ENCODE measurements around the gene TAB2. TPM values are rescaled to one million over a fixed set of nuclear protein-coding genes. Genes with fewer than 3 reads are reported as not detected.
A peak's percentile ranks its signal among the peaks of the same experiment; 100 is the strongest.

Gene TAB2
- total and polyA plus RNA-seq, 9 of the 15 experiments (the other 6 are each of a cell fraction or from before 2014, with no cell fraction given), result 9.1 to 38.3 (median 18.6) TPM

- H3K4me3 ChIP-seq, result no peak overlapping the region
- H2AFZ ChIP-seq (ENCODE audit: low read depth, low read length), result no peak overlapping the region
- in situ Hi-C loops (cut with MboI) (no loop called here), intact Hi-C loops (cut with micrococcal nuclease) (no loop called here)
- ATAC-seq (no peak), FAIRE-seq (peak; percentile 6), DNase-seq (ENCODE audit: extremely low read depth in 1 of 4, low spot score in 3 of 4) (no peak)
- TF ChIP-seq EP300 (IDR thresholded peaks at IDR 0.05; ENCODE audit: low read length) (no peak), E2F1 (CRISPR knock-in tag; IDR thresholded peaks at IDR 0.05) (no peak)
- BruUV-seq (replicated peaks), result no TSS peak
- no peaks in the 10 kb centered on the region for H3K79me2 ChIP-seq (ENCODE audit: control insufficient read depth, insufficient read depth, low read length)
- no peaks in the 10 kb centered on the region for H3K9me3 ChIP-seq (replicated peaks; ENCODE audit: control insufficient read depth, insufficient read depth, low read depth, low read length)
- peaks cover 0 to 28% of the 10 kb centered on the region in 2 experiments; a peak in 4 of 5 replicates for H3K4me1 ChIP-seq (replicated peaks in 1 of 2; ENCODE audit: control insufficient read depth in 2 of 2, insufficient read depth in 2 of 2, low read length in 2 of 2)
- H3K36me3 ChIP-seq (ENCODE audit: control insufficient read depth, insufficient read depth, low read length), result no peaks in the 10 kb centered on the region
- ChIA-PET POLR2A (interaction anchor here (0.7 to 1.3 kb wide), 3 partner anchors 8 to 20 kb away, joined by 3 to 6 read pairs (median 3); no protein-coding TSS in a partner anchor), CTCF (ENCODE audit: low intra/inter-chr PET ratio) (no interaction called here)
- no peak overlapping the region for H3K27ac ChIP-seq (ENCODE audit: extremely low read depth, low read depth, low read length)
- H3K9ac ChIP-seq (ENCODE audit: insufficient read depth in 1 of 2, low read depth in 2 of 2, low read length in 2 of 2), result no peak overlapping the region
- peaks cover 67 to 86% of the 10 kb centered on the region in 2 experiments for H3K27me3 ChIP-seq (ENCODE audit: control insufficient read depth in 2 of 2, insufficient read depth in 2 of 2, low read length in 2 of 2)
- H3K9me1 ChIP-seq (ENCODE audit: control insufficient read depth, insufficient read depth, low read length), result no peaks in the 10 kb centered on the region
- H4K20me1 ChIP-seq (replicated peaks; ENCODE audit: control insufficient read depth, insufficient read depth, low read length), result peaks cover 22% of the 10 kb centered on the region
- 4% methylated on average over 6 of the region's 6 CpGs for WGBS (ENCODE audit: insufficient coverage, low coverage, missing lambda C conversion rate)
- H3K4me2 ChIP-seq (ENCODE audit: insufficient read depth, low read length), result no peak overlapping the region
Measured at GRCh38 chr6:149453597-149454345, 136.3 kb downstream of the TAB2 start.

GRCh38 chr6:149454346-149454848 is 136.9 kb downstream of the TAB2 start:
- H3K4me2 ChIP-seq (ENCODE audit: insufficient read depth, low read length), result no peak overlapping the region
- H3K9ac ChIP-seq (ENCODE audit: insufficient read depth in 1 of 2, low read depth in 2 of 2, low read length in 2 of 2), result no peak overlapping the region; a peak in 1 of 4 replicates
- no peaks in the 10 kb centered on the region for H3K9me1 ChIP-seq (ENCODE audit: control insufficient read depth, insufficient read depth, low read length)
- no peaks in the 10 kb centered on the region for H3K79me2 ChIP-seq (ENCODE audit: control insufficient read depth, insufficient read depth, low read length)
- no peak overlapping the region for H3K4me3 ChIP-seq
- H3K9me3 ChIP-seq (replicated peaks; ENCODE audit: control insufficient read depth, insufficient read depth, low read depth, low read length), result no peaks in the 10 kb centered on the region
- no peaks in the 10 kb centered on the region for H3K36me3 ChIP-seq (ENCODE audit: control insufficient read depth, insufficient read depth, low read length)
- ChIA-PET POLR2A (interaction anchor here (1.3 kb wide), 1 partner anchor 9 kb away, joined by 6 read pairs; no protein-coding TSS in a partner anchor), CTCF (ENCODE audit: low intra/inter-chr PET ratio) (no interaction called here)
- intact Hi-C loops (cut with micrococcal nuclease) (no loop called here), in situ Hi-C loops (cut with MboI) (no loop called here)
- FAIRE-seq, result no peak
- DNase-seq (ENCODE audit: extremely low read depth in 1 of 4, low spot score in 3 of 4), result no peak
- 3% methylated on average over 15 of the region's 15 CpGs for WGBS (ENCODE audit: insufficient coverage, low coverage, missing lambda C conversion rate)
- peaks cover 68 to 85% of the 10 kb centered on the region in 2 experiments for H3K27me3 ChIP-seq (ENCODE audit: control insufficient read depth in 2 of 2, insufficient read depth in 2 of 2, low read length in 2 of 2)
- ATAC-seq, result peak; percentile 23; the same call in 1 of the 3 replicates
- BruUV-seq (replicated peaks), result no TSS peak
- H4K20me1 ChIP-seq (replicated peaks; ENCODE audit: control insufficient read depth, insufficient read depth, low read length), result peaks cover 22% of the 10 kb centered on the region
- H3K4me1 ChIP-seq (replicated peaks in 1 of 2; ENCODE audit: control insufficient read depth in 2 of 2, insufficient read depth in 2 of 2, low read length in 2 of 2), result peaks cover 0 to 28% of the 10 kb centered on the region in 2 experiments; a peak in 4 of 5 replicates
- no peak overlapping the region for H3K27ac ChIP-seq (ENCODE audit: extremely low read depth, low read depth, low read length)
- no peak overlapping the region for H2AFZ ChIP-seq (ENCODE audit: low read depth, low read length)
- TF ChIP-seq MYNN (IDR thresholded peaks at IDR 0.05), result no peak
- TF ChIP-seq MYNN (CRISPR knock-in tag; IDR thresholded peaks at IDR 0.05), result no peak
- TF ChIP-seq ZNF609 (CRISPR knock-in tag; IDR thresholded peaks at IDR 0.05; ENCODE audit: borderline replicate concordance), result no peak
- TF ChIP-seq CREB5 (CRISPR knock-in tag; IDR thresholded peaks at IDR 0.05), result no peak
